H9 (cell line): ENCODE results near the gene ATCAY. TPM values are rescaled to one million over a fixed set of nuclear protein-coding genes. Genes with fewer than 3 reads are reported as not detected.
A peak's percentile ranks its signal among the peaks of the same experiment; 100 is the strongest.

Experiments used
- DNase-seq: peaks from one replicate; pipeline ENCODE4 v3.0.0-alpha.2; 2017
- H2AFZ ChIP-seq: one replicate; pipeline ENCODE4 v1.6.1; 2013; ENCODE audit warnings: mild to moderate bottlenecking, low read length, control low read depth, moderate library complexity
- H2AK5ac ChIP-seq: 2 replicates; pipeline ENCODE4 v1.6.1; 2013; ENCODE audit warnings: low read length, control low read depth, mixed read lengths; ENCODE audit not compliant: insufficient read length
- H2BK120ac ChIP-seq: one replicate; pipeline ENCODE4 v1.6.1; 2013; ENCODE audit warnings: low read depth, mild to moderate bottlenecking, low read length, control low read depth, inconsistent platforms; ENCODE audit not compliant: poor library complexity, severe bottlenecking
- H2BK12ac ChIP-seq: 2 replicates; pipeline ENCODE4 v1.6.1; 2013; ENCODE audit warnings: low read length, control low read depth, mixed read lengths, low read depth; ENCODE audit not compliant: insufficient read length
- H2BK15ac ChIP-seq: 2 replicates; pipeline ENCODE4 v1.6.1; 2013; ENCODE audit warnings: low read depth, low read length, control low read depth
- H2BK20ac ChIP-seq: one replicate; pipeline ENCODE4 v1.6.1; 2013; ENCODE audit warnings: low read depth, mild to moderate bottlenecking, low read length, control low read depth, inconsistent platforms; ENCODE audit not compliant: poor library complexity, severe bottlenecking
- H2BK5ac ChIP-seq: 2 replicates; pipeline ENCODE4 v1.6.1; 2013; ENCODE audit warnings: low read length, control low read depth, mixed read lengths; ENCODE audit not compliant: insufficient read length
- H3K14ac ChIP-seq: 2 replicates; pipeline ENCODE4 v1.6.1; 2013; ENCODE audit warnings: low read length, control low read depth; ENCODE audit not compliant: insufficient read depth
- H3K18ac ChIP-seq: 2 replicates; pipeline ENCODE4 v1.6.1; 2013; ENCODE audit warnings: low read depth, mild to moderate bottlenecking, mixed read lengths, low read length, control low read depth; ENCODE audit not compliant: insufficient read length
- H3K23ac ChIP-seq: 2 replicates; pipeline ENCODE4 v1.6.1; 2013; ENCODE audit warnings: low read length, control low read depth, mixed read lengths, low read depth; ENCODE audit not compliant: insufficient read length
- H3K23me2 ChIP-seq: 2 replicates; pipeline ENCODE4 v1.6.1; 2013; ENCODE audit warnings: low read depth, mild to moderate bottlenecking, mixed read lengths, low read length, control low read depth; ENCODE audit not compliant: insufficient read length, poor library complexity, severe bottlenecking
- H3K27ac ChIP-seq: 2 replicates; pipeline ENCODE4 v1.5.1; 2013; ENCODE audit warnings: low read length, control low read depth, mixed read lengths, low read depth; ENCODE audit not compliant: insufficient read length
- H3K27me3 ChIP-seq: 2 replicates; pipeline ENCODE4 v1.6.1; 2013; ENCODE audit warnings: low read length, control low read depth, inconsistent platforms; ENCODE audit not compliant: insufficient read depth
- H3K4ac ChIP-seq: 2 replicates; pipeline ENCODE4 v1.6.1; 2013; ENCODE audit warnings: low read depth, mild to moderate bottlenecking, control low read depth, inconsistent platforms, low read length, moderate library complexity
- H3K4me1 ChIP-seq: 2 replicates; pipeline ENCODE4 v1.6.1; 2013; ENCODE audit warnings: low read length, control low read depth, inconsistent platforms; ENCODE audit not compliant: insufficient read depth
- H3K4me2 ChIP-seq: 2 replicates; pipeline ENCODE4 v1.6.1; 2013; ENCODE audit warnings: low read length, control low read depth, mixed read lengths; ENCODE audit not compliant: insufficient read length, insufficient read depth
- H3K56ac ChIP-seq: 2 replicates; pipeline ENCODE4 v1.6.1; 2013; ENCODE audit warnings: low read depth, mild to moderate bottlenecking, mixed read lengths, low read length, control low read depth; ENCODE audit not compliant: insufficient read length
- H3K79me1 ChIP-seq: 2 replicates; pipeline ENCODE4 v1.6.1; 2013; ENCODE audit warnings: low read depth, mild to moderate bottlenecking, moderate library complexity, low read length, control low read depth, inconsistent platforms; ENCODE audit not compliant: insufficient read depth, poor library complexity, severe bottlenecking
- H3K79me2 ChIP-seq: 2 replicates; pipeline ENCODE4 v1.6.1; 2013; ENCODE audit warnings: low read length, control low read depth, inconsistent platforms; ENCODE audit not compliant: insufficient read depth
- H3K9ac ChIP-seq: 2 replicates; pipeline ENCODE4 v1.6.1; 2013; ENCODE audit warnings: low read length, control low read depth, mixed read lengths; ENCODE audit not compliant: insufficient read length; ENCODE audit errors: extremely low read depth
- H3K9me3 ChIP-seq: one replicate; pipeline ENCODE4 v1.6.1; 2013; ENCODE audit warnings: low read depth, low read length, inconsistent platforms; ENCODE audit not compliant: control insufficient read depth
- H3T11ph ChIP-seq: one replicate; pipeline ENCODE4 v1.6.1; 2013; ENCODE audit warnings: mild to moderate bottlenecking, low read length, control low read depth, inconsistent platforms
- H4K20me1 ChIP-seq: one replicate; pipeline ENCODE4 v1.6.1; 2013; ENCODE audit not compliant: control insufficient read depth, insufficient read length, insufficient read depth
- H4K5ac ChIP-seq: 2 replicates; pipeline ENCODE4 v1.6.1; 2013; ENCODE audit warnings: low read depth, mild to moderate bottlenecking, mixed read lengths, low read length, control low read depth; ENCODE audit not compliant: insufficient read length
- H4K8ac ChIP-seq: replicated peaks from 2 replicates; pipeline ENCODE4 v1.6.1; 2013; ENCODE audit warnings: low read length, control low read depth, mixed read lengths, low read depth; ENCODE audit not compliant: insufficient read length
- H4K91ac ChIP-seq: 2 replicates; pipeline ENCODE4 v1.6.1; 2013; ENCODE audit warnings: low read depth, mild to moderate bottlenecking, moderate library complexity, mixed read lengths, low read length, control low read depth; ENCODE audit not compliant: insufficient read length
- H3K27ac Mint-ChIP-seq, 3 experiments: 2 replicates in 2 of 3; 3 replicates in 1 of 3; pipeline ENCODE4 v1.8.0; 2020 to 2021; ENCODE audit warnings: mixed read lengths in 3 of 3, mild to moderate bottlenecking in 1 of 3, moderate library complexity in 1 of 3
- H3K27me3 Mint-ChIP-seq: 2 replicates; pipeline ENCODE4 v1.8.0; 2021; ENCODE audit warnings: low read depth, mild to moderate bottlenecking, moderate library complexity, mixed read lengths
- H3K36me3 Mint-ChIP-seq, 3 experiments: 2 replicates in 2 of 3; 3 replicates in 1 of 3; pipeline ENCODE4 v1.8.0; 2020 to 2021; ENCODE audit warnings: low read depth in 3 of 3, mixed read lengths in 3 of 3; ENCODE audit not compliant: insufficient read depth in 1 of 3
- H3K4me1 Mint-ChIP-seq, 2 experiments: 2 replicates each; pipeline ENCODE4 v1.8.0; 2020; ENCODE audit warnings: mixed read lengths in 2 of 2
- H3K4me3 Mint-ChIP-seq, 2 experiments: 2 replicates in 1 of 2; 3 replicates in 1 of 2; pipeline ENCODE4 v1.8.0; 2020 to 2021; ENCODE audit warnings: mild to moderate bottlenecking in 2 of 2, mixed read lengths in 2 of 2, moderate library complexity in 1 of 2
- H3K9me3 Mint-ChIP-seq, 2 experiments: 2 replicates in 1 of 2; 3 replicates in 1 of 2; pipeline ENCODE4 v1.8.0; 2020; ENCODE audit warnings: mild to moderate bottlenecking in 2 of 2, mixed read lengths in 2 of 2, moderate library complexity in 1 of 2
- WGBS: extraction: QIAGEN DNeasy Blood & Tissue Kit; methylation state at CpG from one replicate; pipeline ENCODE4 v1.1.7; 2013; ENCODE audit warnings: missing lambda C conversion rate, low lambda C conversion rate, mixed read lengths; ENCODE audit not compliant: insufficient read length; ENCODE audit errors: extremely low coverage; 5-methylcytosine and 5-hydroxymethylcytosine counted together
- total RNA-seq: library from RNA; stranded (reverse); gene quantifications from 2 replicates; pipeline ENCODE4 v1.2.1, GENCODE V29; 2021
- TF ChIP-seq, protein P1 (sequence below): fragments of 200-600 bp; sonication (generic); conservative IDR thresholded peaks from 3 replicates; pipeline ENCODE4 v1.8.0; 2021; ENCODE audit warnings: antibody characterized with exemption, mild to moderate bottlenecking

The ATCAY gene
- total RNA-seq, 1 experiment from 2014 or later, result 12.2 TPM

DNA sequence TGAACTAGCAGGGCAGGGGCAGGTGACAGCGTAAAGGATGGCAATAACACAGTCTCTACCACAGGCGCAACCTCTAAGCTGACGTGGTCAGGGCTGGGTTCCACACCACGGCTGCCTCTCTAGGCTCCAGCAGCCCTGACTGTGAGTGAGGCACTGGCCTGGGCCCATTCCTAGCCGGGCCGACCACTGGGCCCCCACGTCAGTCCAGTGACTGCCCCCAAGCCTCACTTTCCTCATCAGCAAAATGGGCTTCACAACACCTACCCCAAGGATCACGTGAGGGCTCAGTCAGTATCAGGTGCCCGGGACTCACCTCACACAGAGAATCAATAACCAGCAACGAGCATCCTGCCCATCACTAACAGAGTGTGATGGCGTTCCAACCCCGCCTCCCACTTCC lies 16.8 kb upstream of the ATCAY start:
- H4K8ac ChIP-seq, result no peak overlapping the region
- no peak overlapping the region for H3K14ac ChIP-seq
- no peak overlapping the region for H4K5ac ChIP-seq
- no peak overlapping the region for H2BK5ac ChIP-seq
- H3K23ac ChIP-seq, result no peak overlapping the region
- H2BK20ac ChIP-seq, result no peak overlapping the region
- H3K4me2 ChIP-seq, result no peak overlapping the region
- Mint-ChIP-seq H3K36me3 (peaks cover 0 to 5% (median 0%) of the 10 kb centered on the region in 3 experiments; a peak in 2 of 7 replicates), H3K27ac (peak overlapping the region in 1 of 3 experiments; percentile 93; a peak in 1 of 7 replicates), H3K27me3 (peaks cover 6% of the 10 kb centered on the region), H3K4me3 (no peak overlapping the region; a peak in 1 of 5 replicates), H3K9me3 (no peaks in the 10 kb centered on the region), H3K4me1 (peaks cover 13 to 16% of the 10 kb centered on the region in 2 experiments)
- TF ChIP-seq, protein P1, sequence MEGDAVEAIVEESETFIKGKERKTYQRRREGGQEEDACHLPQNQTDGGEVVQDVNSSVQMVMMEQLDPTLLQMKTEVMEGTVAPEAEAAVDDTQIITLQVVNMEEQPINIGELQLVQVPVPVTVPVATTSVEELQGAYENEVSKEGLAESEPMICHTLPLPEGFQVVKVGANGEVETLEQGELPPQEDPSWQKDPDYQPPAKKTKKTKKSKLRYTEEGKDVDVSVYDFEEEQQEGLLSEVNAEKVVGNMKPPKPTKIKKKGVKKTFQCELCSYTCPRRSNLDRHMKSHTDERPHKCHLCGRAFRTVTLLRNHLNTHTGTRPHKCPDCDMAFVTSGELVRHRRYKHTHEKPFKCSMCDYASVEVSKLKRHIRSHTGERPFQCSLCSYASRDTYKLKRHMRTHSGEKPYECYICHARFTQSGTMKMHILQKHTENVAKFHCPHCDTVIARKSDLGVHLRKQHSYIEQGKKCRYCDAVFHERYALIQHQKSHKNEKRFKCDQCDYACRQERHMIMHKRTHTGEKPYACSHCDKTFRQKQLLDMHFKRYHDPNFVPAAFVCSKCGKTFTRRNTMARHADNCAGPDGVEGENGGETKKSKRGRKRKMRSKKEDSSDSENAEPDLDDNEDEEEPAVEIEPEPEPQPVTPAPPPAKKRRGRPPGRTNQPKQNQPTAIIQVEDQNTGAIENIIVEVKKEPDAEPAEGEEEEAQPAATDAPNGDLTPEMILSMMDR, result no peak
- H3K4ac ChIP-seq, result no peak overlapping the region
- no peak overlapping the region for H2BK120ac ChIP-seq
- no peak overlapping the region for H3K9ac ChIP-seq
- H3K27ac ChIP-seq, result no peak overlapping the region
- H2AK5ac ChIP-seq, result no peak overlapping the region
- no peaks in the 10 kb centered on the region for H3K27me3 ChIP-seq
- no peak overlapping the region for H3K18ac ChIP-seq
- no peak overlapping the region for H3K56ac ChIP-seq
- no CpG with 5 or more reads among the region's 12 CpGs for WGBS
- no peak overlapping the region for H2BK12ac ChIP-seq
- DNase-seq, result no peak
- no peak overlapping the region for H2BK15ac ChIP-seq
- H3K79me1 ChIP-seq, result no peaks in the 10 kb centered on the region
- no peaks in the 10 kb centered on the region for H3K9me3 ChIP-seq
- H2AFZ ChIP-seq, result no peak overlapping the region
- no peaks in the 10 kb centered on the region for H4K20me1 ChIP-seq
- H3K23me2 ChIP-seq, result peaks cover 8% of the 10 kb centered on the region
- no peaks in the 10 kb centered on the region for H3K79me2 ChIP-seq
- no peaks in the 10 kb centered on the region for H3K4me1 ChIP-seq
- H3T11ph ChIP-seq, result no peak overlapping the region
- H4K91ac ChIP-seq, result no peak overlapping the region
